ENCODE results near the gene MRPS24. TPM values are rescaled to one million over a fixed set of nuclear protein-coding genes. Genes with fewer than 3 reads are reported as not detected.

MRPS24 gene
- total and polyA plus RNA-seq, 2 of the 13 experiments (the other 11 are each of a cell fraction or from before 2014, with no cell fraction given): 135 to 162 TPM

DNA sequence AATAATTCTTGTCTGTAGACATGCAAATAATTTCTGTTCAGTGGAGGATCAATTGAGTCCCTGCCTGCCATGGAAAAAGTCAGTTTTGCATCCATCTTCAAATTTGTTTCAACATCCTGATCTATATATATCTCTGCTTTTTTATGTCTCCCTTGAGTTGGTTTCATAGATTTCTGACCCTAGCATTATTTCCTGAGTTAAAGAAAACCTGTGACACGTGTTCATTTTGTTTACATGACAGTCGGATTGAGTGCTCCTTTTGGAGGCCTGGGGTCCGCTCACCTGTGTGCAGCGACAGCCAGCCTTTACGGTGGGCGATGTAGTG is 674 bp downstream of the MRPS24 start (continued):
- TF ChIP-seq, protein P1, sequence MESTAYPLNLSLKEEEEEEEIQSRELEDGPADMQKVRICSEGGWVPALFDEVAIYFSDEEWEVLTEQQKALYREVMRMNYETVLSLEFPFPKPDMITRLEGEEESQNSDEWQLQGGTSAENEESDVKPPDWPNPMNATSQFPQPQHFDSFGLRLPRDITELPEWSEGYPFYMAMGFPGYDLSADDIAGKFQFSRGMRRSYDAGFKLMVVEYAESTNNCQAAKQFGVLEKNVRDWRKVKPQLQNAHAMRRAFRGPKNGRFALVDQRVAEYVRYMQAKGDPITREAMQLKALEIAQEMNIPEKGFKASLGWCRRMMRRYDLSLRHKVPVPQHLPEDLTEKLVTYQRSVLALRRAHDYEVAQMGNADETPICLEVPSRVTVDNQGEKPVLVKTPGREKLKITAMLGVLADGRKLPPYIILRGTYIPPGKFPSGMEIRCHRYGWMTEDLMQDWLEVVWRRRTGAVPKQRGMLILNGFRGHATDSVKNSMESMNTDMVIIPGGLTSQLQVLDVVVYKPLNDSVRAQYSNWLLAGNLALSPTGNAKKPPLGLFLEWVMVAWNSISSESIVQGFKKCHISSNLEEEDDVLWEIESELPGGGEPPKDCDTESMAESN (CRISPR knock-in tag; conservative IDR thresholded peaks at IDR 0.05): no peak
- TF ChIP-seq ZSCAN29 (CRISPR knock-in tag; conservative IDR thresholded peaks at IDR 0.05) (no peak), TERF1 (CRISPR knock-in tag; IDR thresholded peaks at IDR 0.05) (no peak), PHB2 (IDR thresholded peaks at IDR 0.05; ENCODE audit: partially characterized antibody) (no peak), DNMT1 (CRISPR knock-in tag; IDR thresholded peaks at IDR 0.05) (no peak), ASH2L (IDR thresholded peaks at IDR 0.05; ENCODE audit: insufficient read length, low read depth, low read length) (no peak), HOXA7 (CRISPR knock-in tag; IDR thresholded peaks at IDR 0.05) (no peak), ZNF292 (CRISPR knock-in tag; IDR thresholded peaks at IDR 0.05; ENCODE audit: borderline replicate concordance, low read depth) (no peak), BORCS8-MEF2B (CRISPR knock-in tag; IDR thresholded peaks at IDR 0.05) (no peak), ZNF34 (CRISPR knock-in tag; IDR thresholded peaks at IDR 0.05; ENCODE audit: borderline replicate concordance) (no peak), ZMAT3 (CRISPR knock-in tag; conservative IDR thresholded peaks at IDR 0.05) (0 out of 2 replicates have a peak, but pooled peaks have one; percentile 8), NR2F2 (IDR thresholded peaks at IDR 0.05; ENCODE audit: borderline replicate concordance, low read depth) (no peak), ZNF510 (CRISPR knock-in tag; IDR thresholded peaks at IDR 0.05; ENCODE audit: low read depth) (0 out of 2 replicates have a peak, but pooled peaks have one; percentile 20), ZC3H4 (CRISPR knock-in tag; IDR thresholded peaks at IDR 0.05; ENCODE audit: borderline replicate concordance) (no peak), SIN3A (IDR thresholded peaks at IDR 0.05; ENCODE audit: borderline replicate concordance, low read depth, low read length) (0 out of 2 replicates have a peak, but pooled peaks have one; percentile 27), ZNF317 (CRISPR knock-in tag; IDR thresholded peaks at IDR 0.05) (no peak), KDM5A (IDR thresholded peaks at IDR 0.05; ENCODE audit: borderline replicate concordance, low read length) (0 out of 2 replicates have a peak, but pooled peaks have one; percentile 29)
- TF ChIP-seq, protein P2, sequence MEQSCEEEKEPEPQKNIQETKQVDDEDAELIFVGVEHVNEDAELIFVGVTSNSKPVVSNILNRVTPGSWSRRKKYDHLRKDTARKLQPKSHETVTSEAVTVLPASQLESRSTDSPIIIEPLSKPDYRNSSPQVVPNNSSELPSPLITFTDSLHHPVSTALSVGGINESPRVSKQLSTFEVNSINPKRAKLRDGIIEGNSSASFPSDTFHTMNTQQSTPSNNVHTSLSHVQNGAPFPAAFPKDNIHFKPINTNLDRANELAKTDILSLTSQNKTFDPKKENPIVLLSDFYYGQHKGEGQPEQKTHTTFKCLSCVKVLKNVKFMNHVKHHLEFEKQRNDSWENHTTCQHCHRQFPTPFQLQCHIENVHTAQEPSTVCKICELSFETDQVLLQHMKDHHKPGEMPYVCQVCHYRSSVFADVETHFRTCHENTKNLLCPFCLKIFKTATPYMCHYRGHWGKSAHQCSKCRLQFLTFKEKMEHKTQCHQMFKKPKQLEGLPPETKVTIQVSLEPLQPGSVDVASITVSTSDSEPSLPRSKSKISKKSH (CRISPR knock-in tag; IDR thresholded peaks at IDR 0.05; ENCODE audit: borderline replicate concordance): no peak
- TF ChIP-seq, protein P3, sequence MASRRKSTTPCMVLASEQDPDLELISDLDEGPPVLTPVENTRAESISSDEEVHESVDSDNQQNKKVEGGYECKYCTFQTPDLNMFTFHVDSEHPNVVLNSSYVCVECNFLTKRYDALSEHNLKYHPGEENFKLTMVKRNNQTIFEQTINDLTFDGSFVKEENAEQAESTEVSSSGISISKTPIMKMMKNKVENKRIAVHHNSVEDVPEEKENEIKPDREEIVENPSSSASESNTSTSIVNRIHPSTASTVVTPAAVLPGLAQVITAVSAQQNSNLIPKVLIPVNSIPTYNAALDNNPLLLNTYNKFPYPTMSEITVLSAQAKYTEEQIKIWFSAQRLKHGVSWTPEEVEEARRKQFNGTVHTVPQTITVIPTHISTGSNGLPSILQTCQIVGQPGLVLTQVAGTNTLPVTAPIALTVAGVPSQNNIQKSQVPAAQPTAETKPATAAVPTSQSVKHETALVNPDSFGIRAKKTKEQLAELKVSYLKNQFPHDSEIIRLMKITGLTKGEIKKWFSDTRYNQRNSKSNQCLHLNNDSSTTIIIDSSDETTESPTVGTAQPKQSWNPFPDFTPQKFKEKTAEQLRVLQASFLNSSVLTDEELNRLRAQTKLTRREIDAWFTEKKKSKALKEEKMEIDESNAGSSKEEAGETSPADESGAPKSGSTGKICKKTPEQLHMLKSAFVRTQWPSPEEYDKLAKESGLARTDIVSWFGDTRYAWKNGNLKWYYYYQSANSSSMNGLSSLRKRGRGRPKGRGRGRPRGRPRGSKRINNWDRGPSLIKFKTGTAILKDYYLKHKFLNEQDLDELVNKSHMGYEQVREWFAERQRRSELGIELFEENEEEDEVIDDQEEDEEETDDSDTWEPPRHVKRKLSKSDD (CRISPR knock-in tag; IDR thresholded peaks at IDR 0.05; ENCODE audit: low read depth): no peak
- TF ChIP-seq, protein P4, sequence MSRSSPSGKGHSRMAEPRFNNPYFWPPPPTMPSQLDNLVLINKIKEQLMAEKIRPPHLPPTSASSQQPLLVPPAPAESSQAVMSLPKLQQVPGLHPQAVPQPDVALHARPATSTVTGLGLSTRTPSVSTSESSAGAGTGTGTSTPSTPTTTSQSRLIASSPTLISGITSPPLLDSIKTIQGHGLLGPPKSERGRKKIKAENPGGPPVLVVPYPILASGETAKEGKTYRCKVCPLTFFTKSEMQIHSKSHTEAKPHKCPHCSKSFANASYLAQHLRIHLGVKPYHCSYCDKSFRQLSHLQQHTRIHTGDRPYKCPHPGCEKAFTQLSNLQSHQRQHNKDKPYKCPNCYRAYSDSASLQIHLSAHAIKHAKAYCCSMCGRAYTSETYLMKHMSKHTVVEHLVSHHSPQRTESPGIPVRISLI (CRISPR knock-in tag; IDR thresholded peaks at IDR 0.05; ENCODE audit: borderline replicate concordance): no peak

Data from HepG2 (cell line).